A172 (cell line): Measurements from ENCODE around the gene VPS8. TPM values are rescaled to one million over a fixed set of nuclear protein-coding genes. Genes with fewer than 3 reads are reported as not detected.
A peak's percentile ranks its signal among the peaks of the same experiment; 100 is the strongest.

Source experiments
- DNase-seq: peaks from one replicate; pipeline ENCODE4 v3.0.0-alpha.2; 2015; ENCODE audit warnings: low spot score
- total RNA-seq: library from RNA; depleted of rRNA; stranded (reverse); fragments of >200 nt; shearing (Covaris generic); gene quantifications from 2 replicates; pipeline ENCODE4 v1.2.3, GENCODE V29; 2014

Gene VPS8
- total RNA-seq, 1 experiment from 2014 or later = 47.7 TPM

- no peak for DNase-seq
Measured at GRCh38 chr3:184781801-184782200, 30.2 kb upstream of the VPS8 start.

GRCh38 chr3:184783319-184783718, 28.6 kb upstream of the VPS8 start:
- peak; percentile 21 for DNase-seq

GRCh38 chr3:184784731-184785500, 27.1 kb upstream of the VPS8 start:
- no peak for DNase-seq

GRCh38 chr3:184785890-184786279, 26.1 kb upstream of the VPS8 start:
- DNase-seq = no peak

- peak; percentile 73 for DNase-seq
Measured at GRCh38 chr3:184786280-184786941, 25.6 kb upstream of the VPS8 start.

- DNase-seq = peak; percentile 76
Measured at GRCh38 chr3:184788751-184789150, 23.2 kb upstream of the VPS8 start.

GRCh38 chr3:184789314-184789998, 22.5 kb upstream of the VPS8 start:
- no peak for DNase-seq

GRCh38 chr3:184791171-184791570, 20.8 kb upstream of the VPS8 start:
- DNase-seq = no peak

- DNase-seq = no peak
Measured at GRCh38 chr3:184795522-184796190, 16.3 kb upstream of the VPS8 start.

- no peak for DNase-seq
Measured at GRCh38 chr3:184796551-184796950, 15.4 kb upstream of the VPS8 start.

- DNase-seq = no peak
Measured at GRCh38 chr3:184796954-184797353, 15.0 kb upstream of the VPS8 start.

GRCh38 chr3:184798120-184798519, 13.8 kb upstream of the VPS8 start:
- no peak for DNase-seq

- DNase-seq = no peak
Measured at GRCh38 chr3:184800349-184800930, 11.5 kb upstream of the VPS8 start.

- no peak for DNase-seq
Measured at GRCh38 chr3:184801241-184801785, 10.7 kb upstream of the VPS8 start.

GRCh38 chr3:184802150-184802549, 9.8 kb upstream of the VPS8 start:
- no peak for DNase-seq

- no peak for DNase-seq
Measured at GRCh38 chr3:184804801-184805200, 7.2 kb upstream of the VPS8 start.

GRCh38 chr3:184805351-184806038, 6.5 kb upstream of the VPS8 start:
- DNase-seq = no peak

- no peak for DNase-seq
Measured at GRCh38 chr3:184806567-184807271, 5.2 kb upstream of the VPS8 start.

GRCh38 chr3:184807549-184807948, 4.4 kb upstream of the VPS8 start:
- DNase-seq = no peak

- no peak for DNase-seq
Measured at GRCh38 chr3:184808021-184808420, 3.9 kb upstream of the VPS8 start.
